Activated CD8-positive, alpha-beta memory T cell treated with anti-CD3 and anti-CD28 coated beads, Interleukin-2, amount 50 U/mL, for 1 hour (primary cell): ENCODE data around the gene TPST2.

Experiments
- DNase-seq: peaks from one replicate; pipeline ENCODE4 v3.0.0-alpha.2; 2020; ENCODE audit errors: extremely low read depth

Gene TPST2

DNA sequence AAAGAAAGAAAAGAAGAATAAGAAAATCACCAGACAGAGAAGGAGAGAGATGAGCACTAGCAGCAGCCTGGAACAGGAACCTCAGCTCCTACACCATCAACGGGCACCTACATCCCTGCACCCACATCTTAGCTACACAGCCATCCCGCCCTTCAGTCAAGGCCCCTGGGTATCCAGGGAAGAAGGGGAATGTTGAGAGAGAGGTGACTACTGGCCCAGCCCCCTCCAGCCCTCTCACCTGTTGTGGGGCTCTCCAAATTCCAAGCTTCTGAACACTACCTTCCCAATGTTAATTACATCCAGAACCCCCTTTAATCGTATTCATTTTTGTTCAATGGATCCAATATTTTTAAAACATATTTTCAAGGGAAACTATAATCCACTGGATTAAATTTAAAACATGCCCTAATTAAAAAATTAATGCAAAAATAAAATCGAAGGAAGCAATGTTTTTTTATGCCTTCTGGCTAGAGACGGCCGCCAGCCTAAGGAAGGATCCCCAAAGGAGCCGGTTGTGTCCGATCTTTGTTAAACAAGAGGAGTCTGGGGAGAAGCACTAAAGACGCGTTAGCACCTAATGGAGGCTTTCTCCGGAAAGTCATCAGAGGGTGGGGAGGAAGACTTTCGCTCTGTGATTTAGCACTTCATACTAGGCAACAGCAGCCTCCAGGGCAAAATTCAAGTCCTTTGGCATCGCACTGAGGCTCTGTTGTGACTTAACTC, 9.5 kb downstream of the TPST2 start:
- no peak for DNase-seq

DNA sequence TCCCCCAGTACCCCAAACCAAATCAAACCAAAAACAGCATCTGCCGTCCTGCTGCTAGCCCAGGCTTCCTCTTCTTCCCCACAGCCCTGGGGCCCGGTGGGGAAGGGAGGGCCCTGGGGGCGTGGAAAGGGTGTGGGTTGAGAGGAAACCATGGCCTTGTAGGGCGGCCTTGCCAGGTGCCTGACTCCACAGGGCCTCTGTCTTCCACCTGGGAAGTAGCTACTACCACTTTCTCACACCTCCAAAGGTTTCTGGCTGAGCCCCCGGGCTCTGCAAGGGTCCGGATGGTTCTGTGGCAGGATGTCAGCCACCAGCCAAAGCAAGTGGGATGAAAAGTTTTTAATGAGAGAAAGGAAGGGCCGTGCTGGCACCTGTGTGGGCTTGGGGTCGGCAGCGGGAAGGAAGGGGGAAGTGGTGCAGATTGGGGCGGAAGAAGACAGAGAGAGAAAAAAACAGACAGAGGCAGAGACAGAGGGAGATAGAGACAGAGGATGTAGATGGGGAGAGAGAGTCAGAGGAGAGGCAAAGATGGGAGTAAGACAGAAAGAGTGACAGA, 10.5 kb downstream of the TPST2 start:
- DNase-seq, result no peak

DNA sequence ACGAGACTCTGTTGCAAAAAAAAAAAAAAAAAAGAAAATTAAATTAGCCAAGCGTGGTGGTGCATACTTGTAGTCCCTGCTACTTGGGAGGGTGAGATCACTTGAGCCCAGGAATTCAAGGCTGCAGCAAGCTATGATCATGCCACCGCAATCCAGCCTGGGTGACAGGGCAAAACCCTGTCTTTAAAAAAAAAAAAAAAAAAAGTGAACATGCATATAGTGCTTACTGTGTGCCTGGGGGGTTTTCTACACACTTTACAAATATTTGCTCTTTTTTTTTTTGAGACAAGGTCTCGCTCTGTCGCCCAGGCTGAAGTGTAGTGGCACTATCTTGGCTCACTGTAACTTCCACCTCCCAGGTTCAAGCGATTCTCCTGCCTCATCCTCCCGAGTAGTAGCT, 12.9 kb downstream of the TPST2 start:
- no peak for DNase-seq

DNA sequence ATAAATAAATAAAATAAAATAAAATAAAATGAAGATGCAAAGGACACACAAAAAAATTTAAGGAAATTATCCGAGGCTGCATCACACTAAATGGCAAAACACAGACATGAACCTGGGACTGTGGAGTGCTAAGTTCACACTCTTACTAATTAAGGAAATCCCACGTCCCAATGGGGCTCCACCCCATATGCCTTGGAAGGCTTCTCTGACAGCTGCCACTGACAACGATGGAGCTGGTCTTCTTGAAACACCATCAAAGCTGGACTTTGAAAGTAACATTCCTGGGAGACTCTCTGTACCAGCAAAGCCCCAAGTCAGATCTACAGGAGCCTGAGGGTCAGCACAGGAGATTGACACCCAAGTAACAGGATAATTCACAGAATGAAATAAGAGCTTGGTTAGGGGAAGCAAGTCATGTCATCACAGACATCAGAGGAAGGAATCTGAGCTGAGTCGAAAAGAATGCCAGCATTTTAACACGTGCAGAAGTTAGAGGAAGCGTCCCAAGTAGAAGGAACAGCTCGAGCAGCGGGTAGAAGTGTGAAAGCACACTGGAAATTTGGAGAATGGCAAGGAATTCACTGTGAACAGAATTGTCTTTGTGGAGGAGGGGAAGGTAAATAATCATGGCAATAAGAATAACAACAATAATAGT, 13.8 kb downstream of the TPST2 start:
- no peak for DNase-seq

DNA sequence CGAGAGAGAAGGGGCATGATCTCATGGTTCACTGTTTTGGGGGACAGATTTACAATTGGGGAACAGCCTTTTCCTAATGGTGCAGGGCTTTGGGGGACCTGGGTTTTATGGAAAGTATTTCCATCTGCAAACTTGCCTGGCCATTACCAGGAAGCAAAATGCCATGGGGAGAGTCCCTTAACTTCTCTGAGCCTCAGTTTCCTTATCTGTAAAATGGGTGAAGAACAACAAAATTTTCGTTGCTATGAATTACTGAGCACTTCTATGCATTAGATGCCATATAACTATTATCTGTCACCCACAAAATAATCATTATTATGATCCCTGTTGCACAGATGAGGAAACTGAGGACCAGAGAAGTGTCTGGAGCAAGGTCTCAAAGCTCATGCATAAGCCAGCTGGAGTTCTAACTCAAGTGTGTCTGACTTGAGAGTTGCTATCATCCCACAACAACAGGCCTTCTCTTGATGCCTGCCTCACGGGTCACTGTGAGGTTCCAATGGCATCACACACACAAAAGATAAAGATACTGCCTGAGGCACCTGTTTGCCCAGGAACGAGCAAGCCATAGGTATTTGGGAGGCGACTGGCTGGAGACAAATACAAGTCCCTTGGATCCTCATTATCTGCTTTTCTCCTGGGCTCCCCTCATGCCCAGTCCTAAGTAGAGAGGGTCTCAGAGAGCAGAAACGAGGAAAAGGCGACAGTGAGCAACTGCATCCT, 15.8 kb downstream of the TPST2 start:
- DNase-seq, result no peak

DNA sequence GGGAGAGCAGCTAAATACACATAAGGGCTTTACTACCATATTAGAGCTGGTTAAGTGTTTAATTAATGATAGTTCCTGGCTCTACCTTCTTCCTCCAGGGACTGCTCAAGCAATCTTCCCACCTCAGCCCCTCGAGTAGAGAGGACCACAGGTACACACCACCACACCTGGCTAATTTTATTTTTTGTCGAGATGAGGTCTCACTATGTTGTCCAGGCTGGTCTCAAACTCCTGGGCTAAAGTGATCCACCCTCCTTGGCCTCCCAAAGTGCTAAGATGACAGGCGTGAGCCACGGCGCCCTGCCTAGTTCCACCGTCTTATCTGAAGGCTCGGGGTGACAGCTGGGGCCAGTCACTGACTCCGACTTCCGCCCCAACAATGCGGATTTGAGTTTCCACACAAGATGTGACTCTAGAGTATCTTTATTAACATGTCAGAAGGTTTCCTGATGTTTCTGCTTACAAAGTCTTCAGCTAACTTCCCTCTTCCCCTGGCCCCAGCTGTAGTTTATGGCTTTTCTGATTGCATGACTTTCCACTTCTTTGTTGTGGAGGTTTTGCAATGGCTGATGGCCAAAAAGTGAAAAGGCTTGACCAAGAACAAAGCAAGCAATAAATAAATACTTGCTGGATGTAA, 16.8 kb downstream of the TPST2 start:
- no peak for DNase-seq

DNA sequence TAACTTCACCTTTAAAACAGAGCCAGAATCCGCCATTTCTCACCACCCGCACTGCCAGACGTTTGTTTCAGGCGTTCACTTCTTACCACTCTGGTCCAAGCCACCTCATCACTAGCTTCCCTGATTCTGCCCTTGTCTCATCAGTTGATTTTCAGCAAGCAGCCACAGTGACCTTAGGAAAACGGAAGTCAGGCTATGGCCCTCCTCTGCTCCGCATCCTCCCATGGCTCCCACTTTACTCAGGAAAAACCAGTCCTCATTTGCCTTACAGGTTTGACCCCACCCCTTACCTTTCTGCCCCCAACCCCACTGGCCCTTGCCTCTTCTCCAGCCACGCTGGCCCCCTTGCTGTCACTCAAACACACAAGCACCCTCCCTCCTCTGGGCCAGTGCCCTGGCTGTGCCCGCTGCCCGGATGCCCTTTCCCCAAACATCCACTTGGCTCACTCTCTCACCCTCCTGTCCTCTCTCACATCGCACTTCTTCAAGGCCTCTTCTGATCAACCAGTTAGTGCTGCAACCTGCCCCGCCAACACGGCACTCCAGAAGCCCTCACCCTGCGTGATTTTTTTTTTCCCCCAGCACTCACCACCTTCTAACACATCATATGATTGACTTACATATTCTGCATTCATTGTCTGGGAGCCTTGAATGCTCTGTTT, 18.9 kb downstream of the TPST2 start:
- no peak for DNase-seq

DNA sequence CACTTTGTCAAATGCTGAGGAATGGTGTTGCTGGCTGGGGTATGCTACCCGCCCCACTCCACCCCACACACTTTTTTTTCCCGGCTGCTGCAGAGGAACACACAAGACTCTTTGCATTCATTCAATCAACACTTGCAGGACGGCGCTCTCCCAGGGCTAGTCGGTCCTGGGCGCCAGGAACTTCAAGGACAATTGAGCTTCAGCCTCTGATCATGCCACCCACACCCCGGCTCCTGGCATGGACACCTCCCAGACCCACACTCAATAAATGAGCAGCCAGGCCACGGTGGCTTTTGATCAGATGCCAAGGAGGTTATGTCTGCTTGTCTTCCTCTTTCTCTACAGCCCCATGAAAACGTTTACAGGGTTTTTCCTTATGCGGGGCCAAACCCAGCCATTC, 19.8 kb downstream of the TPST2 start:
- DNase-seq, result no peak

DNA sequence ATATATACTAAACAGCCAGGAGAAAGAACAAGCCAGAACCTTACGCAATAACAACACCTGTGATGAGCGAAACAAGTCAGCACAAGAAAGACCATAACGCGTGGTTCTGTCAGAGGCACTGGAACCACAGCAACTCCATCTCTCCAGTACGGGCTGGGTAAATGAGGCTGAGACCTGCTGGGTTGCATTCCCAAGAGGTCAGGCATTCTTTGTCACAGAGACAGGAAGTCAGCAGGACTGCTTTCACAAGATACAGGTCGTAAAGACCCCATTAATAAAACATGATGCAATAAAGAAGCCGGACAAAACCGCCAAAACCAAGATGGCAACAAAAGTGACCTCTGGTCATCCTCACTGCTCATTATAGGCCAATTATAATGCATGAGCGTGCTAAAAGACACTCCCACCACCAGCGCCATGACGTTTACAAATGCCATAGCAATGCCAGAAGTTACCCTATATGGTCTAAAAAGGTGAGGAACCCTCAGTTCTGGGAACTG, 21.7 kb downstream of the TPST2 start:
- no peak for DNase-seq

DNA sequence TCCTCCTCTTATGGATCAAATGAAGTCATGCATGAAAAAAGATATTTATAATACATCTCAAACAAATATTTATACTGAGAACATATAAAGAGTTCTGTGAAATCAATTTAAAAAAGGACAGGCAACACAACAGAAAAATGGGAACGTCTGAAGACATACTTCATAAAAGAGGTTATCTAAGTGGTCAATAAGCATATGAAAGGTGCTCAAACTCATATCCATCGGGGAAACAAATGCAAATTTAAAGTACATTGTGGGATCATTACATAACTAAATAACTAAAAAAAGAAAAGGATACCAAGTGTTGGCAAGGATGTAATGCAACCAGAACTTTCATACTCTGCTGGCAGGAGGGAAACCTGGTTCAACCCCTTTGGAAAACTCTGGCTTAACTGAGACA, 22.3 kb downstream of the TPST2 start:
- DNase-seq, result no peak

DNA sequence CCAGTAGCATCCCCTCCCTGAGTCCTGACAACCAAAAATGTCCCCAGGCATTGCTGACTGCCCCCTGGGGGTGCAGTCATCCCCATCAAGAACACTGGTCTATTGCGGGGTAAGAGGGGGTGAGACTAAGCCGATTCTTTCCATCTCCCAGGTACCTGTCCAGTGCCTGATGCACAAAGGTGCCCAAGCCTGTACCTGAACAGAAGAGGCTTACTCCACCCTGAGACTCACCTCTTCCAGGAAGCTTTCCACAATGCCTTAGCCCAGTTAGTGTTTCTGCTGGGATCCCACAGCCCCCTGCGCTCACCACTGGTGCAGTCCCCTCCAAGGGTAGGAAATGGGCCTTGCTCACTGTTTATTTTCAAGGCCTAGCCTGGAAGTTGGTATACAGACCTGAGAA, 22.9 kb downstream of the TPST2 start:
- no peak for DNase-seq

DNA sequence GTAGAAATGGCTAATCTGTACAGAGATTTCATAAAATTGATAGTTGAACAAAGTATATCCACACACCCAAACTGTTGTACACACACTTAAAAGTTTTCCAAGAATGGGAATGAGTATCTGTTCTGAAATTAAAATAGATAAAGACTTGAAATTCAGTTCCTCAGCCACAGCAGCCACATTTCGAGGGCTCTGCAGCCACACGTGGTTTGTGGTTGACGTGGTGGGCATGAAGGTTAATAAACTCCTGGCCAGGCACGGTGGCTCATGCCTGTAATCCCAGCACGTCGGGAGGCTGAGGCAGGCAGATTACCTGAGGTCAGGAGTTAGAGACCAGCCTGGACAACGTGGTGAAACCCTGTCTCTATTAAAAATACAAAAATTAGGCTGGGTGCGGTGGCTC, 24.0 kb downstream of the TPST2 start:
- no peak for DNase-seq

DNA sequence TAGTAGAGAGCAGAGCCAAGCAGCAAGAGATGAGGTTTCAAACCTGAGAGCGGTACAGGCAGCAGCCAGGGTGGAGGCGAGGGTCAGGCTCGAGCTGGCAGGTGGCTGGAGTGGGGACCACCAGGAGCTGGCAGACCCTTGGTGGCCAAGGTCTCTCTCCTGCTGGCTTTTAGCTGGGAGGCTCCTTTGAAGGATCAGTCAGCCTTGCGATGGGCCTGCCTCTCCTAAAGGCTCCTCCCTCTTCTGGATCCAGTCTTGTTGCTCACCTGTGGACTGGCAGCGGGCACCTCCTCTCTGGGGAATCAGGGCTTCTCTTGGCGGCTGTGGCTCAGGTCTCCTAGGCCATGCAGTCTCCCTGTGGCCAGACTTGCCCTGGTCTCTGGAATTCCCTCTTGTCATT, 24.8 kb downstream of the TPST2 start:
- no peak for DNase-seq

DNA sequence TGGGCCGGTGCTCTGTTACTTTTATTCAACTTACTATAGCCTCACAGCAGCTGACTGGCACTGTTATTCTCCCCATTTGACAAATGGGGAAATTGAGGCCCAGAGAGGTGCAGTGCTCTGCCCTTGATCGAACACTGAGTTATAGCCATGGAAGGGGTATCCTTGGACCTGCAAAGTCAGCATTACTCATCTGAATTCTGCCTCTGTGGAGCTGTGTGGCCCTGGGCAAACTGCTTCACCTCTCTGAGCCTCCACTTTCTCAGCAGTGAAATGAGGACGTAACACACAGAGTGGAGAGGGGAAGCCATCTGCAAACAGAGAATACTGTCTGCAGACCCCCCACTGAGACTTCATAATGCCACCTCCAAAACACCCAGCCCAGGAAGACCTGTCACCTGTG, 25.3 kb downstream of the TPST2 start:
- no peak for DNase-seq

DNA sequence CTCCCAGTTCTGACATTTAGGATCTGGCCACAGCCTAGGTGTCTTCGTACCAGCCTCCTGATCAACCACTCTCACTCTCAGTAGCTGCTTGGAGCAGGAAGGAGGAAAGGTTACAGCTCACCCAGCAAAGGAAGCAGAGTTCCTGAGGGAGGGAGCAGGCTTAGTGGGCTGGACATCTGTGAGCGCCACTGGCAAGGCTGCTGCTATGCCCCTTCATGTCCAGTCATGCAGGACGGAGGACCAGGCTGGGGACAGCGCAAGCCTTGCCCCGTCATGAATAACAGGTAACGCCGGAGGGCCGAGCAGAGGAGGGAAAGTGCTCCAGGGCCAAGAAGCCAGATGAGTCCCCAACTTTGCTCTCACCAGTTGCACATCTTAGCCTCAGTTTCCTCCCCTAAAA, 25.8 kb downstream of the TPST2 start:
- DNase-seq, result no peak

DNA sequence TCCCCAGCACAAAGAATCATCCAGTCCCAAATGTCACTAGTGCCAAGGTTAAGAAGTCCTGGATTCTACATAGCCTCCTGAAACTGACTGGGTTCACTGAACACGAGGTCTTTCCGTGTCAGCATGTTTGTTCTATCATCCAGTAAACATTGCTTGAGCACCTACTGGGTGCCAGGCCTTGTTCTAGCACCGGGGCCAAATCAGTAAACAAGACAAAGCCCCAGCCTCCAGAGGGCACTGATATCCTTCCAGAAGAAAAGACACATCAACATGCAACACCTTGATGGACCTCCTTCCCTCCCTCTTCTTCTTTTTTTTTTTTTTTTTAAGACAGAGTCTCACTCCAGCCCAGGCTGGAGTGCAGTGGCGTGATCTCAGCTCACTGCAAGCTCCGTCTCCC, 26.9 kb downstream of the TPST2 start:
- no peak for DNase-seq

DNA sequence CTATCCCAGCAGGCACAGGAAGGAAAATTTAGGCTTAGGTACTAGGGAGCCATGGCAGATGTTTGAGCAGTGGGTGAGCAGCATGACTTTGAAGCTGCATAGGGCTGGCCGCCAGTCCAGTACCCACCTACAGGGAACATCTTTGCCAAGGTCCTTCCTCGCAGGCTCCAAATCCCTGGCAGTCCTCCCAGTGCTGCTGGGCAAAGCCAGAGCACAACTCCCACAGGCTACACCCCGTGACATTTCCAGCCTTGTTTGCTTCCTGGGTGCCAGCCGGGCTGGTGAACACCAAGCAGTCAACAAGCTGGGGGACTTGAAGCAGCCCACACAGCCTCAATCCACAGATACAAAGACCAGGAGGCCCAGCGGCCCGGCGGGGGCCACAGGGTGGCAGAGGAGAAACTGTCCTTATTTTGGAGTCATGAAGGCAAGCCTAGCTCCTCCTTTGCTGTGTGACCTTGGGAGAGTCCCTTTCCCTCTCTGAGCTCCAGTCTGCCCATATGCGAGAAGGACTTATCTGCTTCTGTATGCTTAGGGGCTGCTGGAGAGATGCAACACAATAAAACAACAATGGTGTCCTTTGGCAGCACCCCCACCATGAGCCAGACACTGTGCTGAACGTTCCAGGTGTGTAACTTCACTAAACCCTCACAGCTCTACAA, 28.0 kb downstream of the TPST2 start:
- DNase-seq, result no peak

DNA sequence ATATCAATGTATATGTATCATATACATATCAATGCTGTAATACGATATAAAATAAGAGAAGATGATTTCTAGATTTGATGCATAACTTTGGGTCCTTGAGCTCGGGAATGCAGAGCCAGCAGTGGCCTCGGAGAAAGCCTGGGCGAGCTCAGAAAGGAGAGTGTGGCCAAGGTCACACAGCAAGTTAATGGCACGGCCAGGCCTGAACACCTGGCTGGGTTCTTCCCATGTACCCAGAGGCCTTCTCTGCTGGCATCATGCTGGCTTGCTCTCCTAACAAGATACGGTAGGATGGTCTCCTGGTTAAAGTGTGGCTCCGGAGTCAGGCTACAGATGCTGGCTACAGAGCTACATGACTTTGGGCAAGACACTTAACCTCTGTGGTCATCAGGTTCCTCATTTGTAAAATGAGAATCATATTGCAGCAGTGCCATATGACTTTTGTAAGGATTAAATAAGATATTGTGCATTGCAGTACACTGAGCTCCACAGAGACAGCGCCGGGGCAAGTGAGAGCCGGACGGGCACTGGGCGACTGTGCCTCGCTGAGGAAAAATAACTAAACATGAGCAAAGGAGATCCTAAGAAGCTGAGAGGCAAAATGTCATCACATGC, 29.9 kb downstream of the TPST2 start:
- no peak for DNase-seq

DNA sequence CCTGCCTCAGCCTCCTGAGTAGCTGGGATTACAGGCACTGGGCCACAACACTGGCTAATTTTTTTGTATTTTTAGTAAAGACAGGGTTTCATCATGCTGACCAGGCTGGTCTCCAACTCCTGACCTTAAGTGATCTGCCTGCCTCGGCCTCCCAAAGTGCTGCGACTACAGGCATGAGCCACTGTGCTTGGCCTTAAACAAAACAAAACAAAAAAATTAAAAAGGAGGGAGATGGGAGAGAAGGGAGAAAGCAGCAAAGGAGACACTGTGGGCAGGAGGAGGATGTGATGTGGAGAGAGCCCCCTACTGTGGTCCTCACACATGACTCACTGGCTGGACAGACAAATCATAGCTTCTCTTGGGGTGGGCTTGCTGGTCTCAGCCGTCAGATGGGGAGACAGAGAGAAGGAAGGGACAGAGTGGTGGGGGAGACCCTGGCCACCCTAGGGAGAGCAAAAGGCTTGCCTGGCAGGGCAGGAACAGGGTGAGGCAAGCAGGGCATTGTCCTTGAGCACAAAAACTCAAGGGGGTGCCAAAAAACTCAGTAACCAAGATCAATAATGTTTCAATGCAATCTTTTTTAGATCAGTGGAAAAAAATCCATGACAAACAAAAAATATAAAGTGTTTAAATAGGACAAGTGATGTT, 31.6 kb downstream of the TPST2 start:
- no peak for DNase-seq

DNA sequence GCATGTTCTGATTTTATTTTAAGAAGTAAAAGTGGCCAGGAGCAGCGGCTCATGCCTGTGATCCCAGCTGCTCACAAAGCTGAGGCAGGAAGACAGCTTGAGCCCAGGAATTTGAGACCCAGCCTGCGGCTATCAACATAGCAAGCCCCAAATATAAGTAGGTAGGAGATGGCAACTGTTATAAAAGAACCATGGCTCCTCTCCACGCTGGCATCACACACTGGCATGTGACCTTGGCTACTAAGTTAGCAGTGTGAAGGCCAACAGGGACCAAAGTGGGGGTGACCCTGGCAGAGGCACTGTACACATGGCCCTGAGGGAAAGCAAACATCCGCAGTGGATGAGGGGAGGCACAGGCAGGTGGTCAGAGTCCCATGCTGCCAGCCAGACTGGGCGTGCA, 33.0 kb downstream of the TPST2 start:
- no peak for DNase-seq
